K562 (cell line): ENCODE measurements around the gene RASGEF1C. TPM values are rescaled to one million over a fixed set of nuclear protein-coding genes. Genes with fewer than 3 reads are reported as not detected.
A peak's percentile ranks its signal among the peaks of the same experiment; 100 is the strongest.

Experiments
- ETV1 ChIP-seq: fragments of 450-650 bp; conservative IDR thresholded peaks from 2 replicates; pipeline ENCODE4 v1.6.1; 2016; ENCODE audit warnings: missing genetic modification characterization, control low read depth, low read depth, missing compliant biosample characterization
- ETV5 ChIP-seq: sonication (generic); formaldehyde crosslinking; IDR thresholded peaks from 2 replicates; pipeline ENCODE4 v1.4.0; 2020; ENCODE audit warnings: low read depth, mild to moderate bottlenecking, missing genetic modification reagents
- GTF2A2 ChIP-seq: IDR thresholded peaks from 2 replicates; pipeline ENCODE4 v1.6.1; 2016; ENCODE audit warnings: mild to moderate bottlenecking, missing genetic modification characterization, missing compliant biosample characterization
- GTF2F1 ChIP-seq: IDR thresholded peaks from 2 replicates; pipeline ENCODE4 v1.6.1; 2011; ENCODE audit warnings: low read depth, low read length, improper control_type of control experiment
- KLF1 ChIP-seq: fragments of 450-650 bp; IDR thresholded peaks from 2 replicates; pipeline ENCODE4 v1.6.1; 2016; ENCODE audit warnings: missing genetic modification characterization, missing compliant biosample characterization
- L3MBTL2 ChIP-seq: fragments of 450-650 bp; IDR thresholded peaks from 2 replicates; pipeline ENCODE4 v1.6.1; 2016; ENCODE audit warnings: mild to moderate bottlenecking, moderate library complexity
- LCOR ChIP-seq: sonication (generic); formaldehyde crosslinking; IDR thresholded peaks from 2 replicates; pipeline ENCODE4 v1.8.0; 2022; ENCODE audit warnings: mild to moderate bottlenecking, missing genetic modification reagents
- MEIS2 ChIP-seq: fragments of 450-650 bp; IDR thresholded peaks from 2 replicates; pipeline ENCODE4 v1.6.1; 2014; ENCODE audit warnings: mild to moderate bottlenecking; ENCODE audit not compliant: partially characterized antibody
- MYC ChIP-seq, 2 experiments: fragments of 250-450 bp in 1 of 2; sonication (Bioruptor Pico) in 1 of 2; IDR thresholded peaks; 2 replicates each; pipeline versions ENCODE4 v1.5.1 to v1.6.1; 2012 to 2021; ENCODE audit warnings: low read depth in 2 of 2, borderline replicate concordance in 1 of 2, improper control_type of control experiment in 1 of 2, low read length in 1 of 2, mild to moderate bottlenecking in 1 of 2, moderate library complexity in 1 of 2
- NFE2L1 ChIP-seq: fragments of 450-650 bp; IDR thresholded peaks from 2 replicates; pipeline ENCODE4 v1.6.1; 2016; ENCODE audit warnings: missing genetic modification characterization, low read depth, mild to moderate bottlenecking, missing compliant biosample characterization, moderate library complexity, borderline replicate concordance
- NR2C2 ChIP-seq, 2 experiments: fragments of 200-800 bp in 1 of 2; sonication (Bioruptor generic) in 1 of 2; sonication (generic) in 1 of 2; formaldehyde crosslinking in 1 of 2; IDR thresholded peaks; 2 replicates each; pipeline versions ENCODE4 v1.6.1 to v1.8.0; 2016 to 2022; ENCODE audit warnings: mild to moderate bottlenecking in 1 of 2, missing compliant biosample characterization in 1 of 2, missing genetic modification characterization in 1 of 2, missing genetic modification reagents in 1 of 2
- POLR2B ChIP-seq: fragments of 450-650 bp; IDR thresholded peaks from 2 replicates; pipeline ENCODE4 v1.6.1; 2018; ENCODE audit warnings: low read depth; ENCODE audit not compliant: partially characterized antibody
- POLR3G ChIP-seq: IDR thresholded peaks from 2 replicates; pipeline ENCODE4 v1.6.1; 2011; ENCODE audit not compliant: insufficient read length, insufficient replicate concordance; ENCODE audit errors: extremely low read depth
- PPARD ChIP-seq: fragments of 250-450 bp; sonication (Bioruptor Pico); IDR thresholded peaks from 2 replicates; pipeline ENCODE4 v1.8.0; 2022; ENCODE audit warnings: inconsistent platforms, mild to moderate bottlenecking, moderate library complexity
- ZNF133 ChIP-seq: fragments of 250-450 bp; sonication (Bioruptor Pico); IDR thresholded peaks from 2 replicates; pipeline ENCODE4 v1.4.0; 2020; ENCODE audit warnings: mild to moderate bottlenecking
- ZNF57 ChIP-seq: fragments of 450-650 bp; formaldehyde crosslinking; IDR thresholded peaks from 2 replicates; pipeline ENCODE4 v1.4.0; 2020; ENCODE audit warnings: mild to moderate bottlenecking, moderate library complexity
- ZNF75A ChIP-seq: fragments of 450-650 bp; formaldehyde crosslinking; IDR thresholded peaks from 2 replicates; pipeline ENCODE4 v1.4.0; 2020; ENCODE audit warnings: mild to moderate bottlenecking
- ZNF77 ChIP-seq: fragments of 250-450 bp; sonication (Bioruptor Pico); IDR thresholded peaks from 2 replicates; pipeline ENCODE4 v1.5.0; 2020
- polyA plus RNA-seq, 8 experiments: library from polyadenylated mRNA; depleted of rRNA in 4 of 8; stranded (reverse) in 5 of 8; unstranded in 3 of 8; fragments of >200 nt; fragmentation: Nextera tagmentation in 2 of 8; fragmentation: Illumina TruSeq in 1 of 8; extraction: Ambion mirVana in 2 of 8; extraction: Trizol in 1 of 8; gene quantifications; 2 replicates each; pipeline versions ENCODE4 v1.2.1 to v1.2.3, GENCODE V29; 2011 to 2014; ENCODE audit warnings: inconsistent platforms in 1 of 8, missing spikeins in 1 of 8
- total RNA-seq, 7 experiments: library from RNA; depleted of rRNA in 6 of 7; stranded (reverse); fragments of >200 nt in 6 of 7; fragmentation: Illumina TruSeq in 2 of 7; extraction: Trizol in 2 of 7; gene quantifications; 2 replicates each; pipeline versions ENCODE4 v1.2.1 to v1.2.3, GENCODE V29; 2011 to 2021; ENCODE audit warnings: low replicate concordance in 1 of 7
- TF ChIP-seq, protein P1 (sequence below): fragments of 450-650 bp; IDR thresholded peaks from 2 replicates; pipeline ENCODE4 v1.7.0; 2016; ENCODE audit warnings: borderline replicate concordance
- TF ChIP-seq, protein P2 (sequence below): sonication (generic); formaldehyde crosslinking; IDR thresholded peaks from 2 replicates; pipeline ENCODE4 v1.8.1; 2023; ENCODE audit warnings: mild to moderate bottlenecking, missing genetic modification reagents, moderate library complexity
- TF ChIP-seq, protein P3 (sequence below): fragments of 250-450 bp; sonication (Bioruptor Pico); IDR thresholded peaks from 2 replicates; pipeline ENCODE4 v1.8.0; 2022; ENCODE audit warnings: moderate library complexity, mild to moderate bottlenecking, inconsistent platforms
- TF ChIP-seq, protein P4 (sequence below), 3 experiments: fragments of 200-800 bp in 1 of 3; sonication (Bioruptor generic) in 1 of 3; sonication (generic) in 1 of 3; formaldehyde crosslinking in 1 of 3; IDR thresholded peaks; 2 replicates each; pipeline versions ENCODE4 v1.6.1 to v1.8.0; 2016 to 2022; ENCODE audit warnings: mild to moderate bottlenecking in 2 of 3, missing compliant biosample characterization in 2 of 3, missing genetic modification characterization in 2 of 3, missing genetic modification reagents in 1 of 3

The RASGEF1C gene
- total and polyA plus RNA-seq, 9 of the 15 experiments (the other 6 are each of a cell fraction or from before 2014, with no cell fraction given) = 0.04 to 1.1 (median 0.21) TPM; not detected in 4

DNA sequence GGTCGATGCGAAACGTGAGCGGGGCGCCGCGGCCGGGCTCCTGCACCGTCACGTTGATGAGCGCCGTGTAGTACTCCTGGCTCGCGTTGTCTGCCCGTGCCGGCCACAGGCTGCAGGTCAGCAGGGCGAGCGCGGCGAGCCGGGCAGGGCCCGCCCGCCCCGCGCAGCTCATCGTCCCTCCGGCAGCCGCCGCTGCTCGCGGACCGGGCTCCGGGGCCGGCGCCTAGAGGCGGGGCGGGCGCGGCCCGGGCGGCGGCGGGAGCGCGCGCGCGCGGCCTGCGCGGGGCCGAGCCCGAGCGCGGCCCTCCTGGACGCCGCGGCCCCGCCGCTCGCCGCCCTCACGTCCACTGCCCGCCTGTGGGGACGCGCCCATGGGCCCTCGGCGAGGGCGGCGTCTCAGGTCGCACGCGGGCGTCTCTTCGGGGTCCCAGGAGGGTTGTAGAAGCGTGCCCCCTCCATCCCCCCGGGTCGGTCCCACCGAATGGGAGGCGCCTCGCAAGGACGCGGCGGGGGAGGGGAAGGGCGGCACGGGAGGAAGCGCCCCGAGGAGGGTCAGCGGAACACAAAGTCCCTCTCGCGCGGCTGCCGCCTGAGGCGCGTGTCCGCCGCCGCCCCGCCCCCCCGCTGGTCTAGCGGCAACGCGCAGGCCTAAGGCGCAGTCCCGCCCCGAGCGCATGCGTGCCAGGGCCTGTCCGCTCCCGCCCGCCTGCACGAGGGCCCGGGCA is 137.3 kb downstream of the RASGEF1C start, which contains the start of gene RNF130 (continued):
- TF ChIP-seq PPARD = no peak
- no peak; the same call in 1 of the 2 replicates for TF ChIP-seq LCOR (CRISPR knock-in tag)
- no peak for TF ChIP-seq ZNF133 (CRISPR knock-in tag)
- no peak for TF ChIP-seq ZNF77 (CRISPR knock-in tag)
- no peak for TF ChIP-seq L3MBTL2
- TF ChIP-seq GTF2F1 = peak; percentile 74; the same call in 1 of the 2 replicates
- no peak for TF ChIP-seq ETV1 (tag)
- TF ChIP-seq MYC (IDR thresholded peaks at IDR 0.05; ENCODE audit: low read depth, low read length) = peak; percentile 75
- TF ChIP-seq MYC (CRISPR knock-in tag; IDR thresholded peaks at IDR 0.05; ENCODE audit: borderline replicate concordance, low read depth) = no peak
- TF ChIP-seq, protein P1, sequence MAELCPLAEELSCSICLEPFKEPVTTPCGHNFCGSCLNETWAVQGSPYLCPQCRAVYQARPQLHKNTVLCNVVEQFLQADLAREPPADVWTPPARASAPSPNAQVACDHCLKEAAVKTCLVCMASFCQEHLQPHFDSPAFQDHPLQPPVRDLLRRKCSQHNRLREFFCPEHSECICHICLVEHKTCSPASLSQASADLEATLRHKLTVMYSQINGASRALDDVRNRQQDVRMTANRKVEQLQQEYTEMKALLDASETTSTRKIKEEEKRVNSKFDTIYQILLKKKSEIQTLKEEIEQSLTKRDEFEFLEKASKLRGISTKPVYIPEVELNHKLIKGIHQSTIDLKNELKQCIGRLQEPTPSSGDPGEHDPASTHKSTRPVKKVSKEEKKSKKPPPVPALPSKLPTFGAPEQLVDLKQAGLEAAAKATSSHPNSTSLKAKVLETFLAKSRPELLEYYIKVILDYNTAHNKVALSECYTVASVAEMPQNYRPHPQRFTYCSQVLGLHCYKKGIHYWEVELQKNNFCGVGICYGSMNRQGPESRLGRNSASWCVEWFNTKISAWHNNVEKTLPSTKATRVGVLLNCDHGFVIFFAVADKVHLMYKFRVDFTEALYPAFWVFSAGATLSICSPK = no peak
- TF ChIP-seq MEIS2 = peak; percentile 89
- peak; percentile 70; the same call in 1 of the 2 replicates for TF ChIP-seq ETV5 (CRISPR knock-in tag)
- peak; percentile 89 for TF ChIP-seq KLF1
- TF ChIP-seq, protein P2, sequence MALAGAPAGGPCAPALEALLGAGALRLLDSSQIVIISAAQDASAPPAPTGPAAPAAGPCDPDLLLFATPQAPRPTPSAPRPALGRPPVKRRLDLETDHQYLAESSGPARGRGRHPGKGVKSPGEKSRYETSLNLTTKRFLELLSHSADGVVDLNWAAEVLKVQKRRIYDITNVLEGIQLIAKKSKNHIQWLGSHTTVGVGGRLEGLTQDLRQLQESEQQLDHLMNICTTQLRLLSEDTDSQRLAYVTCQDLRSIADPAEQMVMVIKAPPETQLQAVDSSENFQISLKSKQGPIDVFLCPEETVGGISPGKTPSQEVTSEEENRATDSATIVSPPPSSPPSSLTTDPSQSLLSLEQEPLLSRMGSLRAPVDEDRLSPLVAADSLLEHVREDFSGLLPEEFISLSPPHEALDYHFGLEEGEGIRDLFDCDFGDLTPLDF (CRISPR knock-in tag) = no peak
- no peak for TF ChIP-seq ZNF75A (CRISPR knock-in tag)
- TF ChIP-seq, protein P3, sequence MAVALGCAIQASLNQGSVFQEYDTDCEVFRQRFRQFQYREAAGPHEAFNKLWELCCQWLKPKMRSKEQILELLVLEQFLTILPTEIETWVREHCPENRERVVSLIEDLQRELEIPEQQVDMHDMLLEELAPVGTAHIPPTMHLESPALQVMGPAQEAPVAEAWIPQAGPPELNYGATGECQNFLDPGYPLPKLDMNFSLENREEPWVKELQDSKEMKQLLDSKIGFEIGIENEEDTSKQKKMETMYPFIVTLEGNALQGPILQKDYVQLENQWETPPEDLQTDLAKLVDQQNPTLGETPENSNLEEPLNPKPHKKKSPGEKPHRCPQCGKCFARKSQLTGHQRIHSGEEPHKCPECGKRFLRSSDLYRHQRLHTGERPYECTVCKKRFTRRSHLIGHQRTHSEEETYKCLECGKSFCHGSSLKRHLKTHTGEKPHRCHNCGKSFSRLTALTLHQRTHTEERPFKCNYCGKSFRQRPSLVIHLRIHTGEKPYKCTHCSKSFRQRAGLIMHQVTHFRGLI (CRISPR knock-in tag) = peak; percentile 54; the same call in 1 of the 2 replicates
- peak; percentile 85 for TF ChIP-seq POLR2B
- TF ChIP-seq ZNF57 = 0 out of 2 replicates have a peak, but pooled peaks have one; percentile 54
- no peak for TF ChIP-seq NFE2L1 (tag)
- no peak for TF ChIP-seq POLR3G
- TF ChIP-seq GTF2A2 = no peak
- TF ChIP-seq NR2C2 (CRISPR knock-in tag; IDR thresholded peaks at IDR 0.05) = peak; percentile 68
- peak; percentile 76 for TF ChIP-seq NR2C2 (tag; IDR thresholded peaks at IDR 0.05)
- TF ChIP-seq, protein P4, sequence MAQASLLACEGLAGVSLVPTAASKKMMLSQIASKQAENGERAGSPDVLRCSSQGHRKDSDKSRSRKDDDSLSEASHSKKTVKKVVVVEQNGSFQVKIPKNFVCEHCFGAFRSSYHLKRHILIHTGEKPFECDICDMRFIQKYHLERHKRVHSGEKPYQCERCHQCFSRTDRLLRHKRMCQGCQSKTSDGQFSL (CRISPR knock-in tag; IDR thresholded peaks at IDR 0.05) = peak; percentile 87
- TF ChIP-seq, protein P4 (tag; IDR thresholded peaks at IDR 0.05) = no peak
